Omental fat pad (tissue), 4 donors: ENCODE measurements around the gene TAGLN. TPM values are rescaled to one million over a fixed set of nuclear protein-coding genes. Genes with fewer than 3 reads are reported as not detected.

Experiments used
- ATAC-seq: fragments of 150-250 bp; one replicate; pipeline ENCODE4 v1.9.1; 2016; ENCODE audit warnings: mild to moderate bottlenecking, moderate library complexity; ENCODE audit not compliant: low FRiP score
- DNase-seq: peaks from one replicate; pipeline ENCODE4 v3.0.0-alpha.2; 2019; ENCODE audit warnings: low spot score
- CTCF ChIP-seq, 3 donors: fragments of 450-650 bp; IDR thresholded peaks; one replicate each; pipeline ENCODE4 v1.5.1; 2016 to 2017; ENCODE audit warnings: antibody characterized with exemption in 3 of 3, mild to moderate bottlenecking in 3 of 3, moderate library complexity in 2 of 3
- total RNA-seq, 4 donors: library from RNA; depleted of rRNA; stranded (reverse); fragments of >200 nt; gene quantifications; one replicate each; pipeline ENCODE4 v1.1.0, GENCODE V29; 2016

TAGLN gene
- total RNA-seq, 4 donors from 2014 or later: 731 to 1,161 (median 827) TPM

DNA sequence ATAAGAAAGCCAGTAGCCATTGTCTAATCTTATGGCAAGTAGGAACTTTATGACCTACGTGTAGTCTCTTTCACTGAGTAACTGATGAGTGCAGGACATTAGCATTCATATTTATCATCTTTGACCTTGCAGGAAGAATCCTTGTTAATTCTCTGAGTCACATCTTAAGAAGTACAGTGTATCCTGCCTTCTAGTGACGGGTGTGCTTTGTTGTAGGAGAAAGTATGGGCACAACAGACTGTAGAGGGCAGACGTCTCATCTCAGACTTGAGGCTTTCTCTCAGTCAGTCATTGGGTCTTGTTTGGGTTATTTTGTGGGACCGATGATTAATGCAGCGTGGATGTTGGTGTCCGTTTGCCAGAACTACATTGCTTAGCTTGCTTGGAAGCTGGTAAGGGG lies 40.1 kb downstream of the TAGLN start:
- no peak for ATAC-seq
- no peak for TF ChIP-seq CTCF (IDR thresholded peaks at IDR 0.05)
- no peak for DNase-seq

GRCh38 chr11:117248341-117248740 lies 49.2 kb downstream of the TAGLN start:
- ATAC-seq (no peak), DNase-seq (no peak)
- TF ChIP-seq CTCF (IDR thresholded peaks at IDR 0.05): no peak

GRCh38 chr11:117249571-117249970 lies 50.4 kb downstream of the TAGLN start:
- no peak for TF ChIP-seq CTCF (IDR thresholded peaks at IDR 0.05)
- no peak for ATAC-seq
- no peak for DNase-seq

- no peak for TF ChIP-seq CTCF (IDR thresholded peaks at IDR 0.05)
- no peak for ATAC-seq
Observed at GRCh38 chr11:117251506-117251905, 52.3 kb downstream of the TAGLN start.

GRCh38 chr11:117255966-117256365 lies 56.8 kb downstream of the TAGLN start:
- ATAC-seq (no peak), DNase-seq (no peak)
- no peak for TF ChIP-seq CTCF (IDR thresholded peaks at IDR 0.05)

More at GRCh38 chr11:117251506-117251905, 52.3 kb downstream of the TAGLN start:
- DNase-seq: no peak

DNA sequence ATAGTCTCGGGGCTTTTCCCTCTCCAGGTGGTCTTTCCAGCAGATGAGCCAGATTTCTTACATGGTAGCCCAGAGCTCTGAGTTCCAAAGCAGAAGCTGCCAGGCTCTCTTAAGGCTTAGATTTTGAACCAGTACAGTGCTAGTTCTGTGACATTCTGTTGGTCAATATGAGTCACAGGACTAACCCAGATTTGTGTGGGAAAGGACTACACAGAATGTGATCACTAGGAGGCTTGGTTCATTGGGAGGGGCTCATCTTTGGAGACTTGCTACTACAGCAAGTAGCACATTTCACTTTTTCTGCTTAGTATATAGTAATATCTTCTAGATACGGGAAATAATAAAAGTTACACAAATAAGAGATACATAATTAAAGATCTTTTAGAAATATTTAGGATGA lies 57.4 kb downstream of the TAGLN start:
- no peak for ATAC-seq
- no peak for TF ChIP-seq CTCF (IDR thresholded peaks at IDR 0.05)
- no peak for DNase-seq

Other genes starting within 250 kb of the TAGLN start
- 10 to 100 TPM; 31.2 to 54.6 (median 50.2) TPM for gene SIK3, start 100.9 kb upstream of the TAGLN start, total RNA-seq
- 100 to 1,000 TPM in 2 of 4 donors, 10 to 100 TPM in 2; 76.0 to 108 (median 98.6) TPM for gene PAFAH1B2, start 55.1 kb upstream of the TAGLN start, total RNA-seq
- 100 to 1,000 TPM in 1 of 4 donors, 10 to 100 TPM in 3; 63.4 to 101 (median 81.1) TPM for gene SIDT2, start 20.6 kb upstream of the TAGLN start, total RNA-seq
- gene PCSK7, start 32.7 kb downstream of the TAGLN start, total RNA-seq: 10 to 100 TPM; 39.8 to 78.1 (median 50.0) TPM
- 10 to 100 TPM in 2 of 4 donors, 1 to 10 TPM in 2; 7.7 to 12.1 (median 9.8) TPM for gene RNF214, start 33.3 kb downstream of the TAGLN start, total RNA-seq
- 10 to 100 TPM in 1 of 4 donors, 1 to 10 TPM in 3; 2.3 to 12.0 (median 5.7) TPM for gene BACE1-AS, start 92.0 kb downstream of the TAGLN start, total RNA-seq
- 10 to 100 TPM; 20.0 to 32.4 (median 24.7) TPM for gene BACE1, start 116.9 kb downstream of the TAGLN start, total RNA-seq
- 10 to 100 TPM; 15.1 to 20.3 (median 19.4) TPM for gene CEP164, start 128.5 kb downstream of the TAGLN start, total RNA-seq